Effector memory CD4-positive, alpha-beta T cell (primary cell): ENCODE results near the gene GALNTL6.
"Not testable (repeated sequence)": the region's sequence is repeated elsewhere in the genome, so short reads cannot be mapped to it uniquely, and the experiment has no call there.

Experiments
- DNase-seq, 3 donors: peaks; one replicate each; pipeline ENCODE4 v3.0.0-alpha.2; 2020
- H3K27ac ChIP-seq: 2 replicates; pipeline ENCODE4 v1.7.0; 2013; ENCODE audit warnings: mild to moderate bottlenecking, low read length, moderate library complexity; ENCODE audit not compliant: insufficient read depth, poor library complexity, severe bottlenecking
- H3K27me3 ChIP-seq: replicated peaks from 2 replicates; pipeline ENCODE4 v1.7.0; 2013; ENCODE audit warnings: mild to moderate bottlenecking, low read length; ENCODE audit not compliant: insufficient read depth, control insufficient read depth, poor library complexity, severe bottlenecking
- H3K36me3 ChIP-seq: 2 replicates; pipeline ENCODE4 v1.7.0; 2013; ENCODE audit warnings: mild to moderate bottlenecking, low read length, moderate library complexity; ENCODE audit not compliant: control insufficient read depth, insufficient read depth
- H3K4me1 ChIP-seq: 2 replicates; pipeline ENCODE4 v1.7.0; 2013; ENCODE audit warnings: low read length, mild to moderate bottlenecking; ENCODE audit not compliant: control insufficient read depth, insufficient read depth, poor library complexity, severe bottlenecking
- H3K4me3 ChIP-seq: 2 replicates; pipeline ENCODE4 v1.7.0; 2013; ENCODE audit warnings: low read length, low read depth, mild to moderate bottlenecking; ENCODE audit not compliant: insufficient read depth, poor library complexity, severe bottlenecking
- H3K9me3 ChIP-seq: 2 replicates; pipeline ENCODE4 v1.7.0; 2013; ENCODE audit warnings: mild to moderate bottlenecking, low read length, moderate library complexity; ENCODE audit not compliant: control insufficient read depth

The GALNTL6 gene

DNA sequence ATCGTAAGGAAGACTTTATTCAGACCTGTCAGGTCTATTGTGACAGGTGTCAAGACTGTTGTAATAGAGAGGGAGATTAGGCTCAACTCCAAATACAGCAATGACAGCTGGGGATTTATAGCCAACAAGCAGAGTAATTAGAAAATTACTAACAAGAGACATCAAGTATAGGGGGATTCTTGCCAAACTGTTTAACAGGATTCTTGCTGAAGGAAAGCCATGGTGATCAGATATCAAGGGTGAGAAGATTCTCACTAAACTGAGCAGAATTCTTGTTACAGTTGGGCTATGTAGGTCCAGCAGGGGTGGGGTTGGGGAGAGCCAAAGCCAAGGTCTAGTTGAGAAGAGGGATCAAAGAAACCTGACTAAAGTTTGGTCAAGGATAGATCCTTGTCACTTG lies 894.4 kb downstream of the GALNTL6 start:
- DNase-seq: no peak
- no peaks in the 10 kb centered on the region for H3K36me3 ChIP-seq
- H3K4me3 ChIP-seq: no peak overlapping the region
- no peak overlapping the region for H3K27ac ChIP-seq
- no peaks in the 10 kb centered on the region for H3K4me1 ChIP-seq
- H3K9me3 ChIP-seq: peaks cover 4% of the 10 kb centered on the region
- H3K27me3 ChIP-seq: no peaks in the 10 kb centered on the region

DNA sequence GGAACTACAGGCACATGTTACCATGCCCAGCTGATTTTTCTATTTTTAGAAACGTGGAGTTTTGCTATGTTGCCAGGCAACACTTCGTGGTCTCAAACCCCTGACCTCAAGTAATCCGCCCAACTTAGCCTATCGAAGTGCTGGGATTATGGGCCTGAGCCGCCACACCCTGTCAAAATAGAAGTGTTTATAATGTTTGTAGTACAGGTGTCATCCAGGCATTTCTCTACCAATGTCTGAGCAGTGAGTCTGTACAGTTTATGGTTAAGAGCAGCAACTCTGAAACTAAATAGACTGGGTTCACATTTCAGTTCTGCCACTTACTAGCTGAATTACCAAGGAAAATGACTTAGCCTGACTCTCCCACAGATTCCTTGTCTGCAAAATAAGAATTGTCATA lies 895.0 kb downstream of the GALNTL6 start:
- Histone ChIP-seq H3K27me3 (no peaks in the 10 kb centered on the region), H3K4me1 (no peaks in the 10 kb centered on the region), H3K4me3 (no peak overlapping the region), H3K27ac (no peak overlapping the region), H3K9me3 (peaks cover 4% of the 10 kb centered on the region), H3K36me3 (no peaks in the 10 kb centered on the region)
- DNase-seq: no peak

DNA sequence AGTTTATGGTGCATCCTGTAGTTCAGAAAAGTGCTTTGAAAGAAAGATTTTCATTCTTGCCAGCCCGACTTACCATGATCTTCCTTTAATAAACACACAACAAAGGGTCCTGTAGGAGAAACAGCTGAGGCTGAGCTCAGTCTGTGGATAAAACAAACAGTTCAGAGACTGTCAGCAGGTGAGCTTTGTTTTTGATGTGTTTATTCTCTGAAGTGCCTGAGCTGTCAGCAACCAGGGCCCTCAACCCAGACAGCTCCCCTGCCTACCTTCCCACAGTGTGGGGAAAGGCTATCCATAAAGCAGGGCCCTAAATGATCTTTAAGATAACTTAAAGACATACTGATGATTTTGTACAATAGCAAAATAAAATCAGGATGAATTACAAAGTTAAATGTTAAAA lies 896.2 kb downstream of the GALNTL6 start:
- Histone ChIP-seq H3K27ac (no peak overlapping the region), H3K27me3 (no peaks in the 10 kb centered on the region), H3K36me3 (no peaks in the 10 kb centered on the region), H3K9me3 (peaks cover 4% of the 10 kb centered on the region), H3K4me3 (no peak overlapping the region), H3K4me1 (no peaks in the 10 kb centered on the region)
- DNase-seq: no peak

- no peaks in the 10 kb centered on the region for H3K9me3 ChIP-seq
- no peaks in the 10 kb centered on the region for H3K36me3 ChIP-seq
- no peaks in the 10 kb centered on the region for H3K27me3 ChIP-seq
- no peak for DNase-seq
- no peak overlapping the region for H3K4me3 ChIP-seq
- H3K4me1 ChIP-seq: no peaks in the 10 kb centered on the region
- no peak overlapping the region for H3K27ac ChIP-seq
These were observed 903.1 kb downstream of the GALNTL6 start for GRCh38 chr4:172716291-172716690.

DNA sequence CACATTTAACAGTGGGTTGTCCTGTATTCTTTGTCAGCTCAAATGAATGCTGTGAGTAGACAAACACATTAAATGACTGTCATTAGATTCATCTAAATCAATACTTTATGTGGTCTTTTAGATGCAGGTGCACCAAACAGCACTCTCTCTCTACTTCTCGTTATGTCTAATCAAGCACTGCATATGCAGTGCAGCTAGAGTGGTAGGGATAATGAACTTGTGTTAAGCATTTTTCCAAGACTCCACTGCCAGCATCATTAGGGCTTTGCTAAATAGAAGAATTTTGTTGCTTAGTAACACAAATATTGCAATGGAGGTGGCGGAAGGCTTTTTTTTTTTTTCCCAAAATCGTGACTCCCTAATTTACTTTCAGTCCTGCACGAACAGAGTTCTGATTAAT lies 908.5 kb downstream of the GALNTL6 start:
- DNase-seq: no peak
- Histone ChIP-seq H3K27ac (no peak overlapping the region), H3K9me3 (no peaks in the 10 kb centered on the region), H3K4me3 (no peak overlapping the region), H3K27me3 (no peaks in the 10 kb centered on the region), H3K36me3 (no peaks in the 10 kb centered on the region), H3K4me1 (no peaks in the 10 kb centered on the region)

GRCh38 chr4:172725581-172725980 lies 912.4 kb downstream of the GALNTL6 start:
- H3K36me3 ChIP-seq: no peaks in the 10 kb centered on the region
- H3K4me1 ChIP-seq: no peaks in the 10 kb centered on the region
- H3K4me3 ChIP-seq: no peak overlapping the region
- H3K9me3 ChIP-seq: no peaks in the 10 kb centered on the region
- DNase-seq: no peak
- H3K27ac ChIP-seq: no peak overlapping the region
- no peaks in the 10 kb centered on the region for H3K27me3 ChIP-seq

DNA sequence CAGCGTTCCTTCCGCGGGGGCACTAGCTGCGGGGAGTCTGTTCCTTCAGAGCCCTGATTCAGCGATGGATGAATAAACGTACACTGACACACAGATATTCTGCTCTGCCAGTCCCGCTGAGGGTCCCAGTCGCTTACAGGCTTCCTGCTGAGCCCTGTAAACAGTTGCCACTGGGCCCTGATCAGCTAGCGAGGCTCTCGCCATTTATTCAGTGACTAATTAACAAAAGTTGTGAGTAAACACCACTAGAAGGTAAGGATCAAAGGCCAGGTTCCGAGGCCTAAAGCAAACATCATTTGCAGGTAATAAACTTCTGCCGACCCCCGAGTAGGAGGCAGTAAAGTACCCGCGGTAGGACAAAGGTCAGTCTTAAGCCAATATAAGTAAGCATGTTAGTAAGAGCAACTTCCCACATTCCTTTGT lies 912.8 kb downstream of the GALNTL6 start:
- Histone ChIP-seq H3K4me1 (no peaks in the 10 kb centered on the region), H3K27ac (no peak overlapping the region), H3K27me3 (no peaks in the 10 kb centered on the region), H3K36me3 (no peaks in the 10 kb centered on the region), H3K9me3 (no peaks in the 10 kb centered on the region), H3K4me3 (no peak overlapping the region)
- no peak for DNase-seq

- Histone ChIP-seq H3K4me1 (no peaks in the 10 kb centered on the region), H3K4me3 (no peak overlapping the region), H3K27me3 (no peaks in the 10 kb centered on the region), H3K9me3 (no peaks in the 10 kb centered on the region), H3K36me3 (no peaks in the 10 kb centered on the region), H3K27ac (no peak overlapping the region)
- no peak for DNase-seq
These were observed 914.4 kb downstream of the GALNTL6 start for GRCh38 chr4:172727631-172728030.

GRCh38 chr4:172733645-172734044 lies 920.4 kb downstream of the GALNTL6 start:
- H3K27me3 ChIP-seq, H3K9me3 ChIP-seq, DNase-seq, H3K27ac ChIP-seq, H3K36me3 ChIP-seq, H3K4me3 ChIP-seq, H3K4me1 ChIP-seq: not testable (repeated sequence)

- Histone ChIP-seq H3K4me3 (no peak overlapping the region), H3K27ac (no peak overlapping the region), H3K9me3 (no peaks in the 10 kb centered on the region), H3K4me1 (no peaks in the 10 kb centered on the region), H3K27me3 (no peaks in the 10 kb centered on the region), H3K36me3 (no peaks in the 10 kb centered on the region)
- no peak for DNase-seq
These were observed 921.4 kb downstream of the GALNTL6 start for GRCh38 chr4:172734555-172734954.

GRCh38 chr4:172736046-172736445 lies 922.8 kb downstream of the GALNTL6 start:
- no peak overlapping the region for H3K27ac ChIP-seq
- no peaks in the 10 kb centered on the region for H3K36me3 ChIP-seq
- no peak overlapping the region for H3K4me3 ChIP-seq
- no peaks in the 10 kb centered on the region for H3K4me1 ChIP-seq
- H3K9me3 ChIP-seq: no peaks in the 10 kb centered on the region
- no peaks in the 10 kb centered on the region for H3K27me3 ChIP-seq
- DNase-seq: no peak
